ENCODE measurements around the gene PLAAT4. TPM values are rescaled to one million over a fixed set of nuclear protein-coding genes. Genes with fewer than 3 reads are reported as not detected.
"Not testable (repeated sequence)": the region's sequence is repeated elsewhere in the genome, so short reads cannot be mapped to it uniquely, and the experiment has no call there.

PLAAT4 gene
- total RNA-seq, 2 donors from 2014 or later = 42.5 to 193 TPM

- peaks cover 17% of the 10 kb centered on the region for H3K36me3 Mint-ChIP-seq
- H3K27ac Mint-ChIP-seq = peak overlapping the region; percentile 92 to 97
- DNase-seq (ENCODE audit: low spot score) (no peak), ATAC-seq (peak in 1 of 2 donors; percentile 17)
- H3K4me3 Mint-ChIP-seq = peak overlapping the region; percentile 87
- peaks cover 5% of the 10 kb centered on the region for H3K9me3 Mint-ChIP-seq
- no peaks in the 10 kb centered on the region for H3K27me3 Mint-ChIP-seq
- H3K4me1 Mint-ChIP-seq (ENCODE audit: low read depth in 2 of 2) = peaks cover 63 to 70% of the 10 kb centered on the region in 2 donors
These were observed 38.4 kb downstream of the PLAAT4 start for GRCh38 chr11:63574856-63575602.

- H3K4me3 Mint-ChIP-seq; H3K27me3 Mint-ChIP-seq; DNase-seq (ENCODE audit: low spot score); ATAC-seq: not testable (repeated sequence)
- peaks cover 59 to 74% of the 10 kb centered on the region in 2 donors for H3K4me1 Mint-ChIP-seq (ENCODE audit: low read depth in 2 of 2)
- H3K36me3 Mint-ChIP-seq = peaks cover 34% of the 10 kb centered on the region
- peaks cover 17% of the 10 kb centered on the region for H3K9me3 Mint-ChIP-seq
- H3K27ac Mint-ChIP-seq = peak overlapping the region; percentile 56 to 62
These were observed 42.3 kb downstream of the PLAAT4 start for GRCh38 chr11:63578882-63579281.

GRCh38 chr11:63581224-63581623 is 44.6 kb downstream of the PLAAT4 start:
- not testable (repeated sequence) for DNase-seq (ENCODE audit: low spot score); ATAC-seq; H3K27me3 Mint-ChIP-seq
- Mint-ChIP-seq H3K36me3 (peaks cover 34% of the 10 kb centered on the region), H3K4me3 (peak overlapping the region; percentile 76), H3K9me3 (peaks cover 14% of the 10 kb centered on the region), H3K27ac (peak overlapping the region; percentile 90 to 95), H3K4me1 (ENCODE audit: low read depth in 2 of 2) (peaks cover 36 to 56% of the 10 kb centered on the region in 2 donors)

GRCh38 chr11:63583357-63583677 is 46.7 kb downstream of the PLAAT4 start:
- H3K27me3 Mint-ChIP-seq = no peaks in the 10 kb centered on the region
- peaks cover 26 to 47% of the 10 kb centered on the region in 2 donors for H3K4me1 Mint-ChIP-seq (ENCODE audit: low read depth in 2 of 2)
- H3K36me3 Mint-ChIP-seq = peaks cover 25% of the 10 kb centered on the region
- H3K9me3 Mint-ChIP-seq = peaks cover 13% of the 10 kb centered on the region
- ATAC-seq (no peak), DNase-seq (ENCODE audit: low spot score) (no peak)
- H3K27ac Mint-ChIP-seq = peak overlapping the region; percentile 90 to 95
- peak overlapping the region; percentile 76 for H3K4me3 Mint-ChIP-seq

GRCh38 chr11:63586451-63587166 is 50.0 kb downstream of the PLAAT4 start:
- Mint-ChIP-seq H3K27me3 (no peaks in the 10 kb centered on the region), H3K4me1 (ENCODE audit: low read depth in 2 of 2) (peaks cover 24 to 37% of the 10 kb centered on the region in 2 donors), H3K27ac (no peak overlapping the region), H3K4me3 (no peak overlapping the region), H3K36me3 (peaks cover 13% of the 10 kb centered on the region), H3K9me3 (peaks cover 6% of the 10 kb centered on the region)
- ATAC-seq (no peak), DNase-seq (ENCODE audit: low spot score) (no peak)

GRCh38 chr11:63589000-63589399 is 52.4 kb downstream of the PLAAT4 start:
- no peak overlapping the region for H3K4me3 Mint-ChIP-seq
- H3K4me1 Mint-ChIP-seq (ENCODE audit: low read depth in 2 of 2) = peaks cover 7 to 22% of the 10 kb centered on the region in 2 donors
- ATAC-seq (no peak), DNase-seq (ENCODE audit: low spot score) (no peak)
- no peaks in the 10 kb centered on the region for H3K27me3 Mint-ChIP-seq
- peak overlapping the region in 1 of 2 donors; percentile 6 for H3K27ac Mint-ChIP-seq
- no peaks in the 10 kb centered on the region for H3K9me3 Mint-ChIP-seq
- peaks cover 12% of the 10 kb centered on the region for H3K36me3 Mint-ChIP-seq

- Mint-ChIP-seq H3K9me3 (no peaks in the 10 kb centered on the region), H3K4me1 (ENCODE audit: low read depth in 2 of 2) (peaks cover 9 to 24% of the 10 kb centered on the region in 2 donors), H3K4me3 (no peak overlapping the region), H3K27me3 (no peaks in the 10 kb centered on the region), H3K27ac (no peak overlapping the region), H3K36me3 (peaks cover 17% of the 10 kb centered on the region)
- DNase-seq (ENCODE audit: low spot score) (no peak), ATAC-seq (no peak)
These were observed 53.6 kb downstream of the PLAAT4 start for GRCh38 chr11:63590024-63590788.

GRCh38 chr11:63592975-63593395 is 56.4 kb downstream of the PLAAT4 start:
- ATAC-seq (no peak), DNase-seq (ENCODE audit: low spot score) (no peak)
- no peaks in the 10 kb centered on the region for H3K27me3 Mint-ChIP-seq
- H3K4me3 Mint-ChIP-seq = no peak overlapping the region
- peaks cover 17% of the 10 kb centered on the region for H3K36me3 Mint-ChIP-seq
- no peak overlapping the region for H3K27ac Mint-ChIP-seq
- no peaks in the 10 kb centered on the region for H3K9me3 Mint-ChIP-seq
- peaks cover 9 to 16% of the 10 kb centered on the region in 2 donors for H3K4me1 Mint-ChIP-seq (ENCODE audit: low read depth in 2 of 2)

- DNase-seq (ENCODE audit: low spot score) (no peak), ATAC-seq (no peak)
- Mint-ChIP-seq H3K9me3 (no peaks in the 10 kb centered on the region), H3K36me3 (peaks cover 11% of the 10 kb centered on the region), H3K27me3 (no peaks in the 10 kb centered on the region), H3K4me1 (ENCODE audit: low read depth in 2 of 2) (peaks cover 9 to 31% of the 10 kb centered on the region in 2 donors), H3K4me3 (no peak overlapping the region), H3K27ac (peak overlapping the region in 1 of 2 donors; percentile 77)
These were observed 58.7 kb downstream of the PLAAT4 start for GRCh38 chr11:63595296-63595695.

Other genes with a start within 250 kb of the PLAAT4 start
- gene SLC22A9, start 167.0 kb upstream of the PLAAT4 start, total RNA-seq = not detected
- gene PLAAT5, start 45.6 kb upstream of the PLAAT4 start, total RNA-seq = under 1 TPM in 1 of 2 donors, not detected in 1; 0.36 TPM
- gene LGALS12, start 30.7 kb upstream of the PLAAT4 start, total RNA-seq = under 1 TPM in 1 of 2 donors, not detected in 1; 0.59 TPM
- 1 to 10 TPM in 1 of 2 donors, not detected in 1; 1.4 TPM for gene PLAAT2, start 26.6 kb downstream of the PLAAT4 start, total RNA-seq
- 10 to 100 TPM; 16.8 to 60.0 TPM for gene PLAAT3, start 77.6 kb downstream of the PLAAT4 start, total RNA-seq
- 10 to 100 TPM; 12.5 to 40.6 TPM for gene ATL3, start 134.6 kb downstream of the PLAAT4 start, total RNA-seq
- gene RTN3, start 144.7 kb downstream of the PLAAT4 start, total RNA-seq = 10 to 100 TPM; 52.3 to 55.3 TPM
- 1 to 10 TPM; 5.0 to 7.6 TPM for gene ZFTA, start 232.0 kb downstream of the PLAAT4 start, total RNA-seq

All from natural killer cell treated with Interleukin-12 subunit alpha and Interleukin-12 subunit beta and Interleukin-15 and Interleukin-18, amount 100 ng/mL, for 72 hours (primary cell).